HEK293 (cell line): Measurements from ENCODE around the gene TTLL9.

Source experiments
- CTCF ChIA-PET: fragments of 350-600 bp; formaldehyde crosslinking; extraction: SDS; loops from one replicate; lab custom pipeline; 2021; ENCODE audit warnings: antibody characterized with exemption; lab: Yijun Ruan, JAX
- POLR2A ChIA-PET: fragments of 300-600 bp; formaldehyde crosslinking; extraction: SDS; loops from one replicate; lab custom pipeline; 2020; ENCODE audit warnings: antibody characterized with exemption, inconsistent platforms; lab: Yijun Ruan, JAX
- H3K27ac ChIP-seq: fragments of 200-500 bp; sonication (Bioruptor generic); 2 replicates; pipeline ENCODE4 v1.5.1; 2014; ENCODE audit warnings: low read depth, low read length, control low read depth, inconsistent platforms; ENCODE audit errors: extremely low read depth
- H3K36me3 ChIP-seq, 2 experiments: fragments of 200-500 bp in 1 of 2; sonication (Bioruptor generic) in 1 of 2; 1 replicate in 1 of 2; 2 replicates in 1 of 2; pipeline ENCODE4 v1.5.1; 2014 to 2017; ENCODE audit warnings: inconsistent platforms in 2 of 2, low read length in 2 of 2; ENCODE audit not compliant: control insufficient read depth in 2 of 2, insufficient read depth in 1 of 2
- H3K4me1 ChIP-seq: fragments of 200-500 bp; sonication (Bioruptor generic); 2 replicates; pipeline ENCODE4 v1.5.1; 2014; ENCODE audit warnings: mild to moderate bottlenecking, low read length, inconsistent platforms; ENCODE audit not compliant: control insufficient read depth, insufficient read depth
- H3K4me3 ChIP-seq: 2 replicates; pipeline ENCODE4 v1.5.1; 2011; ENCODE audit warnings: low read depth, mild to moderate bottlenecking, control low read depth, low read length, moderate library complexity
- H3K9me3 ChIP-seq: fragments of 200-500 bp; sonication (Bioruptor generic); 2 replicates; pipeline ENCODE4 v1.5.1; 2014; ENCODE audit warnings: low read depth, low read length, inconsistent platforms; ENCODE audit not compliant: control insufficient read depth, insufficient read depth
- KLF10 ChIP-seq: fragments of 450-650 bp; IDR thresholded peaks from 2 replicates; pipeline ENCODE4 v1.5.1; 2018; ENCODE audit warnings: missing biosample characterization, mild to moderate bottlenecking, missing genetic modification characterization
- PRDM10 ChIP-seq: fragments of 450-650 bp; formaldehyde crosslinking; IDR thresholded peaks from 2 replicates; pipeline ENCODE4 v1.5.1; 2016; ENCODE audit warnings: missing biosample characterization, missing genetic modification characterization
- PRDM4 ChIP-seq: fragments of 450-650 bp; formaldehyde crosslinking; IDR thresholded peaks from 2 replicates; pipeline ENCODE4 v1.5.1; 2017; ENCODE audit warnings: missing biosample characterization, missing genetic modification characterization
- SP3 ChIP-seq: fragments of 450-650 bp; formaldehyde crosslinking; IDR thresholded peaks from 2 replicates; pipeline ENCODE4 v1.5.1; 2016; ENCODE audit warnings: missing biosample characterization, missing genetic modification characterization
- ZBTB17 ChIP-seq: fragments of 450-650 bp; formaldehyde crosslinking; IDR thresholded peaks from 2 replicates; pipeline ENCODE4 v1.5.1; 2016; ENCODE audit warnings: missing biosample characterization, missing genetic modification characterization
- ZBTB20 ChIP-seq: fragments of 450-650 bp; formaldehyde crosslinking; IDR thresholded peaks from 2 replicates; pipeline ENCODE4 v1.5.1; 2016; ENCODE audit warnings: missing biosample characterization, missing genetic modification characterization
- ZEB2 ChIP-seq: fragments of 450-650 bp; formaldehyde crosslinking; IDR thresholded peaks from 2 replicates; pipeline ENCODE4 v1.5.1; 2016; ENCODE audit warnings: missing biosample characterization, missing genetic modification characterization
- ZNF140 ChIP-seq: fragments of 450-650 bp; formaldehyde crosslinking; IDR thresholded peaks from 2 replicates; pipeline ENCODE4 v1.5.1; 2016; ENCODE audit warnings: missing biosample characterization, missing genetic modification characterization
- ZNF221 ChIP-seq: fragments of 450-650 bp; formaldehyde crosslinking; IDR thresholded peaks from 2 replicates; pipeline ENCODE4 v1.5.1; 2017; ENCODE audit warnings: missing biosample characterization, missing genetic modification characterization, borderline replicate concordance
- ZNF335 ChIP-seq: fragments of 450-650 bp; formaldehyde crosslinking; conservative IDR thresholded peaks from 2 replicates; pipeline ENCODE4 v1.5.1; 2016; ENCODE audit warnings: missing biosample characterization, missing genetic modification characterization
- ZNF404 ChIP-seq: fragments of 450-650 bp; formaldehyde crosslinking; IDR thresholded peaks from 2 replicates; pipeline ENCODE4 v1.5.1; 2017; ENCODE audit warnings: missing biosample characterization, missing genetic modification characterization
- ZNF416 ChIP-seq: fragments of 450-650 bp; formaldehyde crosslinking; IDR thresholded peaks from 2 replicates; pipeline ENCODE4 v1.5.1; 2016; ENCODE audit warnings: missing biosample characterization, missing genetic modification characterization
- ZNF48 ChIP-seq: fragments of 450-650 bp; formaldehyde crosslinking; IDR thresholded peaks from 2 replicates; pipeline ENCODE4 v1.5.1; 2016; ENCODE audit warnings: missing biosample characterization, missing genetic modification characterization
- ZNF521 ChIP-seq: fragments of 450-650 bp; formaldehyde crosslinking; IDR thresholded peaks from 2 replicates; pipeline ENCODE4 v1.5.1; 2017; ENCODE audit warnings: missing biosample characterization, mild to moderate bottlenecking, missing genetic modification characterization
- ZNF585B ChIP-seq: fragments of 450-650 bp; formaldehyde crosslinking; IDR thresholded peaks from 2 replicates; pipeline ENCODE4 v1.5.1; 2016; ENCODE audit warnings: missing biosample characterization, missing genetic modification characterization
- ZNF600 ChIP-seq: fragments of 450-650 bp; formaldehyde crosslinking; IDR thresholded peaks from 2 replicates; pipeline ENCODE4 v1.5.1; 2016; ENCODE audit warnings: missing biosample characterization, missing genetic modification characterization
- ZNF664 ChIP-seq: fragments of 450-650 bp; formaldehyde crosslinking; IDR thresholded peaks from 2 replicates; pipeline ENCODE4 v1.5.1; 2016; ENCODE audit warnings: missing biosample characterization, missing genetic modification characterization
- TF ChIP-seq, protein P1 (sequence below): fragments of 450-650 bp; formaldehyde crosslinking; conservative IDR thresholded peaks from 2 replicates; pipeline ENCODE4 v1.5.1; 2016; ENCODE audit warnings: low read depth, missing biosample characterization, missing genetic modification characterization

TTLL9 gene

GRCh38 chr20:31870726-31871617 lies 538 bp downstream of the TTLL9 start (continued):
- no peak for TF ChIP-seq ZNF600 (tag by site-specific recombination)
- TF ChIP-seq ZNF404 (tag by site-specific recombination) = no peak
- no peak for TF ChIP-seq ZNF48 (tag by site-specific recombination)
- TF ChIP-seq ZBTB20 (tag by site-specific recombination) = peak; percentile 97
- TF ChIP-seq ZNF521 (tag by site-specific recombination) = no peak
- peak; percentile 82 for TF ChIP-seq ZBTB17 (tag by site-specific recombination)
- no peak for TF ChIP-seq ZNF416
- TF ChIP-seq ZEB2 (tag by site-specific recombination) = no peak
- no peak for TF ChIP-seq PRDM4 (tag by site-specific recombination)
- TF ChIP-seq SP3 = 0 out of 2 replicates have a peak, but pooled peaks have one; percentile 11
- no peak for TF ChIP-seq ZNF585B (tag by site-specific recombination)
- no peak for TF ChIP-seq ZNF221 (tag by site-specific recombination)
- peak; percentile 53 for TF ChIP-seq ZNF335 (tag by site-specific recombination)

- POLR2A ChIA-PET = interaction anchor here (1.5 kb wide), 1 partner anchor 10 kb away, joined by 4 read pairs; no protein-coding TSS in a partner anchor
- Histone ChIP-seq H3K9me3 (no peaks in the 10 kb centered on the region), H3K4me3 (no peak overlapping the region), H3K36me3 (no peaks in the 10 kb centered on the region), H3K4me1 (no peaks in the 10 kb centered on the region), H3K27ac (no peak overlapping the region)
- TF ChIP-seq ZNF140 (tag by site-specific recombination) (no peak), PRDM10 (tag by site-specific recombination) (peak; percentile 57), KLF10 (no peak), ZNF664 (peak; percentile 58; the same call in 1 of the 2 replicates)
- TF ChIP-seq, protein P1, sequence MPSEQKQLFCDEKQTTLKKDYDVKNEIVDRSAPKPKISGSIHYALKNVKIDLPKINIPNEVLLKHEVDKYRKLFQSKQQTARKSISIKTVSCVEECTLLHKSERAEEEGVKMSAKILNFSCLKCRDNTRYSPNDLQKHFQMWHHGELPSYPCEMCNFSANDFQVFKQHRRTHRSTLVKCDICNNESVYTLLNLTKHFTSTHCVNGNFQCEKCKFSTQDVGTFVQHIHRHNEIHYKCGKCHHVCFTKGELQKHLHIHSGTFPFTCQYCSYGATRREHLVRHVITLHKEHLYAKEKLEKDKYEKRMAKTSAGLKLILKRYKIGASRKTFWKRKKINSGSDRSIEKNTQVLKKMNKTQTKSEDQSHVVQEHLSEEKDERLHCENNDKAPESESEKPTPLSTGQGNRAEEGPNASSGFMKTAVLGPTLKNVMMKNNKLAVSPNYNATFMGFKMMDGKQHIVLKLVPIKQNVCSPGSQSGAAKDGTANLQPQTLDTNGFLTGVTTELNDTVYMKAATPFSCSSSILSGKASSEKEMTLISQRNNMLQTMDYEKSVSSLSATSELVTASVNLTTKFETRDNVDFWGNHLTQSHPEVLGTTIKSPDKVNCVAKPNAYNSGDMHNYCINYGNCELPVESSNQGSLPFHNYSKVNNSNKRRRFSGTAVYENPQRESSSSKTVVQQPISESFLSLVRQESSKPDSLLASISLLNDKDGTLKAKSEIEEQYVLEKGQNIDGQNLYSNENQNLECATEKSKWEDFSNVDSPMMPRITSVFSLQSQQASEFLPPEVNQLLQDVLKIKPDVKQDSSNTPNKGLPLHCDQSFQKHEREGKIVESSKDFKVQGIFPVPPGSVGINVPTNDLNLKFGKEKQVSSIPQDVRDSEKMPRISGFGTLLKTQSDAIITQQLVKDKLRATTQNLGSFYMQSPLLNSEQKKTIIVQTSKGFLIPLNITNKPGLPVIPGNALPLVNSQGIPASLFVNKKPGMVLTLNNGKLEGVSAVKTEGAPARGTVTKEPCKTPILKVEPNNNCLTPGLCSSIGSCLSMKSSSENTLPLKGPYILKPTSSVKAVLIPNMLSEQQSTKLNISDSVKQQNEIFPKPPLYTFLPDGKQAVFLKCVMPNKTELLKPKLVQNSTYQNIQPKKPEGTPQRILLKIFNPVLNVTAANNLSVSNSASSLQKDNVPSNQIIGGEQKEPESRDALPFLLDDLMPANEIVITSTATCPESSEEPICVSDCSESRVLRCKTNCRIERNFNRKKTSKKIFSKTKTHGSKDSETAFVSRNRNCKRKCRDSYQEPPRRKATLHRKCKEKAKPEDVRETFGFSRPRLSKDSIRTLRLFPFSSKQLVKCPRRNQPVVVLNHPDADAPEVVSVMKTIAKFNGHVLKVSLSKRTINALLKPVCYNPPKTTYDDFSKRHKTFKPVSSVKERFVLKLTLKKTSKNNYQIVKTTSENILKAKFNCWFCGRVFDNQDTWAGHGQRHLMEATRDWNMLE (tag by site-specific recombination) = no peak
- CTCF ChIA-PET = interaction anchor here (0.9 to 2.9 kb wide), 2 partner anchors 19 to 158 kb away, joined by 3 to 14 read pairs; no protein-coding TSS in a partner anchor
These were observed 1.2 kb downstream of the TTLL9 start for GRCh38 chr20:31871618-31871954.
